ENCODE results near the gene MEFV. TPM values are rescaled to one million over a fixed set of nuclear protein-coding genes. Genes with fewer than 3 reads are reported as not detected.
"Not testable (repeated sequence)": the region's sequence is repeated elsewhere in the genome, so short reads cannot be mapped to it uniquely, and the experiment has no call there.

Gene MEFV
- total RNA-seq, 1 experiment from 2014 or later, result 0.46 TPM

GRCh38 chr16:3198334-3199072 is 57.9 kb downstream of the MEFV start:
- no peak for ATAC-seq
- Histone ChIP-seq H3K4me1 (ENCODE audit: control insufficient read depth, insufficient read depth, low read length) (peaks cover 6% of the 10 kb centered on the region; the same call in 1 of the 2 replicates), H3K27me3 (ENCODE audit: control insufficient read depth, insufficient read depth, low read length) (no peaks in the 10 kb centered on the region), H3K27ac (ENCODE audit: low read length) (no peak overlapping the region), H3K9me3 (ENCODE audit: control insufficient read depth, insufficient read depth, low read depth, low read length) (no peaks in the 10 kb centered on the region), H3K4me3 (ENCODE audit: low read depth in 2 of 2, low read length in 2 of 2) (no peak overlapping the region), H3K36me3 (ENCODE audit: control insufficient read depth, insufficient read depth, low read length) (no peaks in the 10 kb centered on the region)
- POLR2A ChIA-PET, result no interaction called here
- CTCF ChIA-PET, result interaction anchor here (0.5 kb wide), 1 partner anchor 68 kb away, joined by 4 read pairs; no protein-coding TSS in a partner anchor
- TF ChIP-seq REST (IDR thresholded peaks at IDR 0.05; ENCODE audit: insufficient read depth in 1 of 2, low read depth in 2 of 2, low read length in 1 of 2) (no peak), TCF7L2 (IDR thresholded peaks at IDR 0.05; ENCODE audit: low read depth, low read length) (no peak), SIN3A (IDR thresholded peaks at IDR 0.05; ENCODE audit: borderline replicate concordance, insufficient read depth, low read depth, low read length) (no peak), POLR2AphosphoS5 (IDR thresholded peaks at IDR 0.05; ENCODE audit: low read depth, low read length) (no peak)
- TF ChIP-seq, protein P1, sequence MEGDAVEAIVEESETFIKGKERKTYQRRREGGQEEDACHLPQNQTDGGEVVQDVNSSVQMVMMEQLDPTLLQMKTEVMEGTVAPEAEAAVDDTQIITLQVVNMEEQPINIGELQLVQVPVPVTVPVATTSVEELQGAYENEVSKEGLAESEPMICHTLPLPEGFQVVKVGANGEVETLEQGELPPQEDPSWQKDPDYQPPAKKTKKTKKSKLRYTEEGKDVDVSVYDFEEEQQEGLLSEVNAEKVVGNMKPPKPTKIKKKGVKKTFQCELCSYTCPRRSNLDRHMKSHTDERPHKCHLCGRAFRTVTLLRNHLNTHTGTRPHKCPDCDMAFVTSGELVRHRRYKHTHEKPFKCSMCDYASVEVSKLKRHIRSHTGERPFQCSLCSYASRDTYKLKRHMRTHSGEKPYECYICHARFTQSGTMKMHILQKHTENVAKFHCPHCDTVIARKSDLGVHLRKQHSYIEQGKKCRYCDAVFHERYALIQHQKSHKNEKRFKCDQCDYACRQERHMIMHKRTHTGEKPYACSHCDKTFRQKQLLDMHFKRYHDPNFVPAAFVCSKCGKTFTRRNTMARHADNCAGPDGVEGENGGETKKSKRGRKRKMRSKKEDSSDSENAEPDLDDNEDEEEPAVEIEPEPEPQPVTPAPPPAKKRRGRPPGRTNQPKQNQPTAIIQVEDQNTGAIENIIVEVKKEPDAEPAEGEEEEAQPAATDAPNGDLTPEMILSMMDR (IDR thresholded peaks at IDR 0.05), result no peak
- in situ Hi-C loops (cut with HindIII; ENCODE audit: low pct_unique_long_range_greater_than_20kb, low sequenced_read_pairs), result no loop called here
- no TSS peak for BruUV-seq (replicated peaks)
- DNase-seq (ENCODE audit: low read depth, low spot score), result no peak
- intact Hi-C loops (cut with micrococcal nuclease; ENCODE audit: unreplicated experiment), result no loop called here

GRCh38 chr16:3197694-3198333 is 58.6 kb downstream of the MEFV start:
- POLR2A ChIA-PET; H3K9me3 ChIP-seq (ENCODE audit: control insufficient read depth, insufficient read depth, low read depth, low read length); H3K4me3 ChIP-seq (ENCODE audit: low read depth in 2 of 2, low read length in 2 of 2); DNase-seq (ENCODE audit: low read depth, low spot score); H3K27ac ChIP-seq (ENCODE audit: low read length); ATAC-seq; intact Hi-C loops (cut with micrococcal nuclease; ENCODE audit: unreplicated experiment); CTCF ChIA-PET; H3K4me1 ChIP-seq (ENCODE audit: control insufficient read depth, insufficient read depth, low read length); H3K36me3 ChIP-seq (ENCODE audit: control insufficient read depth, insufficient read depth, low read length); in situ Hi-C loops (cut with HindIII; ENCODE audit: low pct_unique_long_range_greater_than_20kb, low sequenced_read_pairs); BruUV-seq (replicated peaks); H3K27me3 ChIP-seq (ENCODE audit: control insufficient read depth, insufficient read depth, low read length): not testable (repeated sequence)

DNA sequence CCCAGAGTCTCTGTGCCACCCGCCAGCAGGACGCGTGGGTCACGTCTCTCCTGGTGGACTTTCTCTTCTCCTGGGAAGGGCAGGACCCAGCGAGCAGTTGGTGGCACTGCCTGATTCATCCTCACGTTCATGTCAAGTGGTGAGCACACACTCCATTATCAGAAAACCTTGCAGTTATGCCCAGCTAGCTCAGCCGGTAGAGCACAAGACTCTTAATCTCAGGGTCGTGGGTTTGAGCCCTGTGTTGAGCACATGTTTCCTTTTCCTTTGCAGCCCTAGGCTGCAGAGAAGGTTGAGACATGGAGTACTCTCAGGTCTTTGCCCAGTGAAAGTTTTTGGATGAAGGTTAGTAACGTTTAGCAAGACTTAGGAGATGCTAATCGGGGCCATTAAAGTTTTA is 60.5 kb downstream of the MEFV start:
- intact Hi-C loops (cut with micrococcal nuclease; ENCODE audit: unreplicated experiment) (no loop called here), in situ Hi-C loops (cut with HindIII; ENCODE audit: low pct_unique_long_range_greater_than_20kb, low sequenced_read_pairs) (no loop called here)
- no peak overlapping the region for H3K4me3 ChIP-seq (ENCODE audit: low read depth in 2 of 2, low read length in 2 of 2)
- peaks cover 6% of the 10 kb centered on the region; the same call in 1 of the 2 replicates for H3K4me1 ChIP-seq (ENCODE audit: control insufficient read depth, insufficient read depth, low read length)
- H3K27me3 ChIP-seq (ENCODE audit: control insufficient read depth, insufficient read depth, low read length), result no peaks in the 10 kb centered on the region
- ChIA-PET CTCF (no interaction called here), POLR2A (no interaction called here)
- TF ChIP-seq REST (IDR thresholded peaks at IDR 0.05; ENCODE audit: insufficient read depth in 1 of 2, low read depth in 2 of 2, low read length in 1 of 2) (no peak), TCF7L2 (IDR thresholded peaks at IDR 0.05; ENCODE audit: low read depth, low read length) (no peak), SIN3A (IDR thresholded peaks at IDR 0.05; ENCODE audit: borderline replicate concordance, insufficient read depth, low read depth, low read length) (no peak), POLR2AphosphoS5 (IDR thresholded peaks at IDR 0.05; ENCODE audit: low read depth, low read length) (no peak)
- TF ChIP-seq, protein P1 (IDR thresholded peaks at IDR 0.05), result no peak
- DNase-seq (ENCODE audit: low read depth, low spot score), result peak; percentile 48
- H3K36me3 ChIP-seq (ENCODE audit: control insufficient read depth, insufficient read depth, low read length), result no peaks in the 10 kb centered on the region
- BruUV-seq (replicated peaks), result no TSS peak
- no peaks in the 10 kb centered on the region for H3K9me3 ChIP-seq (ENCODE audit: control insufficient read depth, insufficient read depth, low read depth, low read length)
- ATAC-seq, result no peak
- no peak overlapping the region for H3K27ac ChIP-seq (ENCODE audit: low read length)
